T-helper 2 cell (primary cell): ENCODE results near the gene LSM14B.
"Not testable (repeated sequence)": the region's sequence is repeated elsewhere in the genome, so short reads cannot be mapped to it uniquely, and the experiment has no call there.

Source experiments
- DNase-seq, 5 experiments: peaks; one replicate each; pipeline versions ENCODE4 v3.0.0 to v3.0.0-alpha.2; 2012 to 2022
- total RNA-seq, 2 donors: gene quantifications; one replicate each; lab custom pipeline; 2026; lab: John Stamatoyannopoulos, UW

LSM14B gene
- total RNA-seq, result 40.8 to 43.4 reads per million in 2 donors

DNA sequence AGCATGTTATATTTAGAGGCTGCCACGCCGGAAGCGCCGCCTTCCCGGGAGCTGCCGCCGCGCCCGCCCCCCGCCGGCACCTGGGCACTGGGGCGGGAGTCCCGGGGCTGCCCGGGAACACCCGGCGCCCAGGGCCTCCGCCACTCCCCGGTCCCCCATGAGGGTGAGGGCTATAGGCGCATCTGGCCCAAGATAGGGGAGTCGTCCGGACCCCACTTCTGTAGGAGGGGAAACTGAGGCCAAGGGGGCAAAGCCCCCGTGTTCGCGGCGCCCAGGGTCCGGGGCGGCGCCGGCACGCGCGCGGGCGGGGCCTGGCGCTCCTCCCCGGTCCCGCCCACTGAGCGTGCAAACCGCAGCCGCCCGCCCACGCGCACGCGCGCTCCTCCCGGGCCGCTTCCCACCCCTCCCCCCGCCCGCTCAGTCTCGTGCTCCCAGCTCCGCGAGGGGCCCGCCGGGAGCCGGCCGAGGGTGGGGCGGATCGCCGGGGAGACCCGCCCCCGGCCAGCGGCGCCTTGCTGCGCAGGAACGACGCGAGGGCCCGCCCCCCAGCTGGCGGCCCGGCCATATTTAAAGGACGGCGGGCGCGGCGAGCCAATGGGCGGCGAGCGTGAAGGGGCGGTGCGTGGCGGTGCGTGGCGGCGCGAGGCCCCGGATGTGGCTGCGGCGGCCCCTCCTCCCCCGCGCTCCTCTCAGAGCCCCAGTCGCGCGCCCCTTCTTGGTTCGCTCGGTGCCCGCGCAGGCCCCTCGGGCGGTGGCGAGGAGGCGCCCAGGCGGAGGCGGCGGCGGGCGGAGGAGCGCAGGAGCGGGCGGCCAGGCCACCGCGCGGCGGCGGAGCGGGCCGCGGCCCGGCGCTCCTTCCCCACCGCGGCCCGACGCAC is at the start of gene LSM14B:
LSM14B (plus strand) TSS at position 700 of the 878 bp plus-strand sequence. CDS start 192 bp downstream, outside the sequence.
- DNase-seq, result peak; percentile 93 to 98 (median 94)

DNA sequence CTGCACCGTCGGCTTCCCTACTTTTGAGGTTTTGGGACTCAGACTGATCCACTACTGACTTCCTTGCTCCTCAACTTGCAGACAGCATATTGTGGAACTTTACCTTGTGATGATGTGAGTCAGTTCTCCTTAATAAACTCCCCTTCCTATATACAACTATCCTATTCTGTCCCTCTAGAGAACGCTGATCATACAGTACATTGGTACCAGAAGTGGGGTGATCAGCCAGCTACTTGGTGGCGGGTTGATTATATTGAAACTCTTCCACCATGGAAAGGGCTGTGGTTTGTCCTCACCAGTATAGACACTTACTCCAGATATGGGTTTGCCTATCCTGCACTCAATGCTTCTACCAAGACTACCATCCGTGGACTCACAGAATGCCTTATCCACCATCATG is 49.0 kb upstream of the LSM14B start:
- DNase-seq, result no peak

DNA sequence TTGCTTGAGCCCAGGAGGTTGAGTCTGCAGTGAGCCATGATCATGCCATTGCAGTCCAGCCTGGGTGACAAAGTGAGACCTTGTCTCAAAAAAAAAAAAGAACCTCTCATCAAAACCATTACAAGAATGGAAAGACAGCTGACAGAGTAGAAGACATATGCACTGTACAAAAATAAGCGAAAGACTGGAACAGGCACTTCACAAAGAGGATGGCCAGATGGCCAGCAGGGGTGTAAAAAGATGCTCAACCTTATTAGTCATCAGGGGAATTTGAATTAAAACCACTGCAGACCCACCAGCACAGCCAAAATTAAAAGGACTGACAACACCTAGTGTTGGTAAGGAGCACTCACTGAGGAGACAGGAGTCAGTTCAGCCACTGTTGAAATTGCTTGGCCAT is 43.1 kb upstream of the LSM14B start:
- DNase-seq, result no peak

DNA sequence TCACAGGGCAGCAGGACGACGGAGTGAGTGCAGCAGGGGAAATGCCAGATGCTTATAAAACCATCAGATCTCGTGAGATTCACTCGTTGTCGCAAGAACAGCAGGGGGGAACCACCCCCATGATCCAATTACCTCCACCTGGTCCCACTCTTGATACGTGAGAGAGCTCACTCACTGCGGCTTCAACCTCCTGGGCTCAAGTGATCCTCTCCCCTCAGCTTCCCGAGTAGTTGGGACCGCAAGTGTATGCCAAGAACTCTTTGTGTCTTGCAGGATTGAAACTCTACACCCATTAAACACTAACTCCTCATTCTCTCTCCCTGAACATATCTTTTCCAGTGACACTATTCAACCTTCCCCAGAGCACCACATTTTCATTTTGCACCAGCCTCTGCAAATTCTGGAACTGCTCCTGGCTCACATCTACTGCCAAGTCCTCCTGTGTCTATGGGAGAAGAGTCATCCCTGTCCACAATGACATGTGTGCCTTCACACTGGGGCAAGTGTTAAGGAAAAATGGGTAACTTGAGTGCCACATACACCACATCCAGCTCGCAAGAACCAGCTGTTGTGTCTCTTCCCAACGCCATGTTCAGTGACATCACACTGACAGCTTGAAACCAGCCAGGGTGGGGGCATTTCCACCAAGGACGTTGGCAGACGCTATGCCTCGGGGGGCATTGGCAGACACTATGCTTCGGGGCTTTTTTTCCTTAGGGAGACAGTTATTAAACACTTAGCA is 41.9 kb upstream of the LSM14B start:
- DNase-seq, result no peak

DNA sequence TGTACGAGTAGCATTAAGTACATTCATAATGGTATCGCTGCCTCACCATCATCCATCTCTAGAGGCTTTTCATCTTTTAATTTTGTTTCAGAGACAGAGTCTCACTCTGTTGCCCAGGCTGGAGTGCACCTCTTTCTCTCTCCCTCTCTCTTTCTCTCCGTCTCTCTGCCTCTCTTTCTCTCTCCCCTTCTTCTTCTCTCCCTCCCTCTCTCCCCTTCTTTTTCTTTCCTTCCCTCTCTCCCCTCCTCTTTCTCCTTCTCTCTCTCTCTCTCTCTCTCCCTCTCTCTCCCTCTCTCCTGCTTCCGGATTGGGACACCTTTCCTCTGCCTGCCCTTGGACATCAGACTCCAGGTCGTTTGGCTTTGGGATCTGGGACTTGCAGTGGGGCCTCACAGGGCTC is 39.0 kb upstream of the LSM14B start:
- DNase-seq, result no peak

DNA sequence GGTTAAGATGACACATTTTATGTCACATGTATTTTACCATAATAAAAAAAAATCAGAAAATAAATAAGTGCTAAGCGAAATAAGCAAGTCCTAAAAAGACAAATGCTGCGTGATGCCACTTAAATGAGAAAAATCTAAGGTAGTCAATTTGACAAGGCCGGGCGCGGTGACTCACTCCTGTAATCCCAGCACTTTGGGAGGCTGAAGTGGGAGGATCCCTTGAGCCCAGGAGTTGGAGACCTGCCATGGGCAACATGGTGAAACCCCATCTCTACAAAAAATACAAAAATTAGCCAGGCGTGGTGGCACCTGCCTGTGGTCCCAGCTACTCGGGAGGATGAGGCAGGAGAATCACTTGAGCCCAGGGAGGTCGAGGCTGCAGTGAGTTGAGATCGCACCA is 38.1 kb upstream of the LSM14B start:
- not testable (repeated sequence) for DNase-seq

DNA sequence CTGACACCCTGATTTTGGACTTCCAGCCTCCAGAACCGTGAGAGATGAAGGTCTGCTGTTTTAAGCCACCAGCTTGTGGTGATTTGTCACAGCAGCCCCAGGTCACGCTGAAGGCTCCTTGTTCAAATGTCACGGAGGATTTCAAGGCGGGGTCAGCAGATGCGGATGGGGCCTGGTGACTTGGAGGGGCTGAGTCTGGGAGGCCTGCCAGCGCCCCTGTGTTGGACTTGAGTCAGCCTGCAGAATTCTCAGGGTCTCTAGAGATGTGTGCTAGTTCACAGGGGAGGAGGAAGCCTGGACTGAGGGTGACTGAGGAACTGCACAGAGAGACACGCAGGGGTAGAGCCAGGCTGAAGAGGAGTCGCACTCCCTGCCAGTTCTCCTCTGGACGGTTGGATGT is 37.1 kb upstream of the LSM14B start:
- no peak for DNase-seq

DNA sequence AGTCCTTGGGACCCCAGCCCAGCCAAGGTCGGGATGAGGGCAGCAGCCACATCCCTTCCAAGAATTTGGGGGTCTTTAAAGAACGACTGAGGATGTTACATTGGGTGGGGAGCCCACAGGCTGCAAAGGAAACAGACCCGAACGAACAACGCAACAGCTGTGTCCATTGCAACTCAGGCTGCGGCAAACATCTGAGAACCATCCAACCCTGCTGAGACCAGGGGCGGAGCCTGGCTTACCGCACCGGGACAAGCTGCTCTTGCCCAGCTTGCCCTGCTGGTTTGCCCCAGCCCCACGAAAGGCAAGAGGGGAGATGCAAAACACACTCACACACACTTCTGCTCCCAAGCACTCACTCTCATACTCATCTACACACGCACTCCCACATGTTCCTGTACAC is 35.0 kb upstream of the LSM14B start:
- no peak for DNase-seq

DNA sequence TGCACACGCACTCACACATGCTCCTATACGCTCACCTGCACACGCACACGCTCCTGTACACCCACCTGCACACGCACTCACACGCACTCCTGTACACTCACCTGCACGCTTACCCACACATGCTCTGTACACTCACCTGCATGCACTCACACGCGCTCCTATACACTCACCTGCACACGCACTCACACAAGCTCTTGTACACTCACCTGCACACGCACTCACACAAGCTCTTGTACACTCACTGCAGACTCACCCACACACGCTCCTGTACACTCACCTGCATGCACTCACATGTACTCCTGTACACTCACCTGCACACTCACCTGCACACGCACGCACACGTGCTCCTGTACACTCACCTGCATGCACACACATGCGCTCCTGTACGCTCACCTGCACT is 34.6 kb upstream of the LSM14B start:
- no peak for DNase-seq

DNA sequence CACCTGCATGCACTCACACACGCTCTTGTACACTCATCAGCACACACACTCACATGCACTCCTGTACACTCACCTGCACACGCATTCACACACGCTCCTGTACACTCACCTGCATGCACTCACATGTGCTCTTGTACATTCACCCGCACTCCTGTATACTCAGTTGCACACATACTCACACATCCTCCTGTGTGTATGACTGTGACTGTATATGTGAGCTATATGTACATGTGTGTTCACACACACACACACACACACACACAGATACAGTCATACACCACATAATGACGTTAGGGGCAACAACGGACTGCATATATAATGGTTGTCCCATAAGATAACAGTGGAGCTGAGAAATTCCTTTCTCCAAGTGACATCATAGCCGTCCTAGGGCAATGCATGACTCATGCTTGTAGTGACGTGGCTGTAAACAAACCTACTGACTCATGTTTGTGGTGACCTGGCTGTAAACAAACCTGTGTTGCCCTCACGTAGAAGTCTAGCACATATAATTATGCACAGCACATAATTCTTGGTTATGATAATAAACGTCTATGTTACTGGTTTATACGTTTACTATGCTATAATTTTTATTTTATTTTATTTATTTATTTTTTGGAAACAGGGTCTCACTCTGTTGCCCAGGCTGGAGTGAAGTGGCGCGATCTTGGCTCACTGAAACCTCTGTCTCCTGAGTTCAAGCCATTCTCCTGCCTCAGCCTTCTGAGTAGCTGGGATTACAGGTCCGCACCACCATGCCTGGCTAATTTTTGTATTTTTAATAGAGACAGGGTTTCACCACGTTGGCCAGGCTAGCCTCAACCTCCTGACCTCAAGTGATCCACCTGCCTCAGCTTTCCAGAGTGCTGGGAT is 33.8 kb upstream of the LSM14B start:
- DNase-seq, result peak in 2 of 5 experiments; percentile 14 to 26

DNA sequence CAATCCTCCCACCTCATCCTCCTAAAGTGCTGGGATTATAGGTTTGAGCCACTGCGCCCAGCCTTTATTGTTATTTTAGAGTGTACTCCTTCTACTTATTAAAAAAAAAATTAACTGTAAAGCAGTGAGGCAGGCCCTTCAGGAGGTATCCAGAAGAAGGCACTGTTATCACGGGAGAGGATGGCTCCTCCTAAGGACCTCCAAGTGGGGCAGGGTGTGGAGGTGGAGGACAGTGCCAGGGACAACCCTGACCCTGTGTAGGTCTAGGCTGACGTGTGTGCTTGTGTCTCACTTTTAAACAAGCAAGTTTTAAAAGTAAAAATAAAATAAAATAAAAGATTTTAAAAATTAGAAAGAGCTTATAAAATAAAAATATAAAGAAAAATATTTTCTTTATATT is 32.9 kb upstream of the LSM14B start:
- no peak for DNase-seq

DNA sequence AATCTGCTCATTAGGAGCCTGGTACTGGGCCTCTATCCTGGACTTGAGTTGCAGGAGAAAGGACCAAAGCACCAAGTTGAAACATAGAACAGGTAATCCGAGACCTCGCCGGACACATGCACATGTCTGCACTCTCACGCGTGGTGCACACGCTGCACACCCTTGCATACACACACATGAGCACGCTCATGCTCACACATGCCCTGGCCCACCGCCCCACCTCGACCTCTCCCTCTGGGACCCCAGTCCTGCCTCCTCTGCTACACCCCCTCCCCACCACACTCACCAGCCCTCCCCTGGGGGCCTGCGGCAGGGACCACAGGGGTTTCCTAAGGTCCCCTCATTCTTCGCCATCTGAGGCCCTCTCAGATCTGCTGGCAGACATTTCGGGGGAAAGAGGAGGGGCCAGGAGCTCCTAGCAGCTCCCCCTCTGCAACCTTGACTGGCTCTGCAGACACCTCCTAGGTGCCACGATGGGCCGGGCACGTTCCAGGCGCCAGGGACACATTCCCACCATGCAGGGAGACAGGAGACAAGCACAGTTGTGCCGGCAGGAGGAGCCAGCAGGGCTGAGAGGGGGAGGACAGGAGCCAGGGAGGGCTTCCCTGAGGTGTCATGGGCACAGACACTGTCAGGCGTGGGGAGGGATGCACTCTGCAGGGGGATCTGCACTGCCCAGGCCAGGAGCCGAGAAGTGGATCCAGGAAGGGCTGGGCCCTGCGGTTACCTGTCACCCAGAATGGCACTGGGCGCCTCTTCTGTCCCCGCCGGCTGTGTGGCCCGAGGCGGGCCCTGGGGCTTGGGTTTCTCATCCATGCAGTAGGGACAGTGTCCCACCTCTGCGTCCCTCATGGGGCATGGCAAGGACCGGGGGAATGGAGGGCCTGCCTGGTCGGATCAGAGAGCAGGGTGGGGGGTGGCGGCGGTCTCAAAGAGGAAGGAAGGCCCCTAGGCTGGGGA is 25.6 kb upstream of the LSM14B start:
- no peak for DNase-seq

DNA sequence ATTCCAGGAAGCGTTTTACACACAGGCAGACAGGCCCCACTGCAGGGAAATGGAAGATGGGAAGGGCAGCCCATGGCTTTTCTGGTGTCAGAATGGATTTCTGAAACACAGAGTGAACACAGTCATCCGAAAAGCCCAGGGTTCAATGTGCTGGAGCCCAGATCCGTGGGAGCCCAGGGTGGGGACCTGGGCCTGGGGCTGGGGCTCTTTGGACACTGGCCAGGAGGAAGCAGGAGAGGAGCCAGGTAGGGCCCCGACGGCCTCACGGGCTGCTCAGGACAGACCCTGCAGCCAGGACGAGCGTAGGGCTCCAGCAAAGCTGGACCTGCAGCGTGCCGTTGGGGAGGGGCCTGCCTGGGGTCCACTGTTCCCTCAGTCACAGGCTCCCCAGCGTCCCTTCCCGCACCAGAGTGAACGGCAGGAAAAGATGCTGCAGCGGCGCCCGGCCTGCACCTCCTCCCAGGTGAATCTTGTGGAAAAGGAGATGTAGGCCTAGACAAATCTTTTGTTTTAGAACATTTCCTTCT is 24.3 kb upstream of the LSM14B start:
- DNase-seq, result no peak

DNA sequence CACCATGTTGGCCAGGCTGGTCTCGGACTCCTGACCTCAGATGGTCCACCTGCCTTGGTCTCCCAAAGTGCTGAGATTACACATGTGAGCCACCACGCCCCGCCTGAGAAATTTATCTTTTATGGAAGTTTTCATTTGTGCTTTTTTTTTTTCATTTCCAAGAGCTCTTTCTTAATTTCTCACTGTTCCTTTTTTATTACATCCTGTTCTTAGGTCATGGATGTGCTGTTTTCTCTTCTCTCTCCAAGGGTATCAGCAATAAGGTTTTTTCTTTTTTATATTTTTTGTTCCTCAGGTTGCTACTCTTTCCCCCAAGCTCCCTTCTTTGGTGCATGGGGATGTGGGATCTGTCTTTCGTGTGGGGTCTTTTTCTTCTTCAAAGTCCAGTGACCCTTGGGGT is 21.2 kb upstream of the LSM14B start:
- DNase-seq, result no peak

DNA sequence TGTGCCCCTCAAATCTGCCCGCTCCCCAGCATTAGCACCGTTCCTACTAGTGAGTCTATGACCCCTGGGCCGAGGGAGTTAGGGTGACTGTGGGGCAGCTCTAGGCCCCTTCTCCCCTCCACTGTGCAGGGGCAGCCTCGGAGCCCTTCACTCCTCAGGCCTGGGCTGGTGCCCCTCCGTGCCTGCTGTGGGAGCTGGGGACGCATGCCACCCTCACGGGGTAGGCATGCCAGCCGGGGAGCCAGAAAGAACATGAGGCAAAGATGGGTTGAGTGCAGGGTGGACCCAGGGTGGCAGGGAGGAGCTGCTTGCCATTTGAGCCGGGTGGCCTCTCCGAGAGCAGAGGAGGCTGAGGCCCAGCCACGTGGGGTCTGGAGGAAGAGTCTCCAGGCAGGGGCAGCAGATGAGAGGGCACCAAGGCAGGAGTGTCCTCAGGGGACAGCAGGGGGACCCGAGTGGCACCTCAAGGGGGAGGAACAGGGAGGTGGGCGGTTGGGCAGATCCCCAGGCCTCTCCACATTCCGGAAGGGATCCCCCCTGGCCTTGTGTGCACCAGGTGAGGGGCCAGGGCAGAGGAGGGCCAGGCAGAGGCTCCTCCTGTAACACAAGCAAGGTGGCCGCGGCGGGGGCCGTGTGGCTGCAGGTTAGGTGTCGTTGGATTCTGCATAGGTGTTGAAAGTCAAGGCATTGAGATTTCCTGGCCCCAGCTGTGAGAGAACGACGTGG is 18.6 kb upstream of the LSM14B start:
- no peak for DNase-seq

DNA sequence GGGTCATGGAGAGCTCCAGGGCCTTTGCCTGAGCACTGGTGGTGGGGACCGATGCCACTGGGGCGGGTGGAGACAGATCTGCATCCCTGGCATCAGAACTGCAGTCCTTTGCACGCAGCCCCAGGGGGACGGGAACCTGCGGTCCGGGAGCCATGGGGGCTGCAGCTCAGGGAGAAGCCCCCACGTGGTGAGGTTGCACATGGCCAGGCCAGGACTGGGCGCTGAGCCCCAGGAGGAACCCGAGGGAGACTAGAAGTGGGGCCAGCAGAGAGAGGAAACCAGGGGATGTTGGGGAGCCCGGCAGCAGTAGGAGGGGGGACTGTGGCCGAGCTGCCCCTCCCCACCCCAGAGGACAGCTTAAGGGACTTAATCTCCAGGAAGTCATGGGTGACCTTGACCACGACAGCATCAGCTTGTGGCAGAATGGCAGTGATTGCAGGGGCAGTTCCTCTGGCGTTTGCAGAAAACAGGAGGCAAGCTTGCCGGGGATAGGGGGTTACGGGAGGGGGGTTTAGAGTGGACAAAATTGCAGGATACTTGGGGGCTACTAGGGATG is 18.0 kb upstream of the LSM14B start:
- no peak for DNase-seq

DNA sequence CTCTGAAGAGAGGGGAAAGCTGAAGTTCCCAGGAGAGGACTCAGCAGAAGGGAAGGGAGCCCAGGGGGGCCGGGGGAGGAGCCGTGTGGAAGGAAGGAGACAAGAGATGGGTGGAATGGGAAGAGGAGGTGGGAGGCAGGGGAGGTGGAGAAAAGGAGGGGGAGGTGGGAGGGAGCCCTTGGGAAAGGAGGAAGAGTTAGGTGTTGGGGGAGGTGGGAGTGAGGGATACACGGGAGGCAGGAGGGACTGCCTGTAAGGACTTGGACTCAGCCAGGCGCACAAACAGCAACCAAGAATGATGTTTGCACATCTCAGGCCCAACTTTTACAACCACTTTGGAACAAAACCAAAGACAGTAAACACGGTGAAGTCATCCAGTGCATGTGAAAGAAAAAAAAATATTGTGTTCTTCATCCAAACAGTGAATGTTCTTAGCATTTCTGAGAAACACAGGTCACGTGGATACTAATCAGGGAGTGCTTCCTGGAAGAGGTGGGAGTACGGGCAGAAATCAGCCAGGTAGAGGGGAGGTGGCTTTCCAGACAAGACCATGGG is 17.4 kb upstream of the LSM14B start:
- DNase-seq, result no peak

DNA sequence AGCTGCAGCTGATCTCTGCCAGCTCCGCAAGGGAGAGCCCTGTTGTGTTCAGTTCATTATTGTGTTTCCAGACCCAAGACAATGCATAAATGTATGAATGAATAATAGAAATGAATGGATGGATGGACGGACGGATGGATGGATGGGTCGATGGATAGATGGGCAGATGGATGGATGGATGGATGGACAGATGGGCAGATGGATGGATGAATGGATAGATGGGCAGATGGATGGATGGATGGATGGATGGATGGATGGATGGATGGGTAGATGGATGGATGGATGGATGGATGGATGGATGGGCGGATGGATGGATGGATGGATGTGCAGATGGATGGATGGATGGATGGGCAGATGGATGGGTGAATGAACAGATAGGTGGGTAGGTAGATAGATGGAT is 16.7 kb upstream of the LSM14B start:
- no peak for DNase-seq

DNA sequence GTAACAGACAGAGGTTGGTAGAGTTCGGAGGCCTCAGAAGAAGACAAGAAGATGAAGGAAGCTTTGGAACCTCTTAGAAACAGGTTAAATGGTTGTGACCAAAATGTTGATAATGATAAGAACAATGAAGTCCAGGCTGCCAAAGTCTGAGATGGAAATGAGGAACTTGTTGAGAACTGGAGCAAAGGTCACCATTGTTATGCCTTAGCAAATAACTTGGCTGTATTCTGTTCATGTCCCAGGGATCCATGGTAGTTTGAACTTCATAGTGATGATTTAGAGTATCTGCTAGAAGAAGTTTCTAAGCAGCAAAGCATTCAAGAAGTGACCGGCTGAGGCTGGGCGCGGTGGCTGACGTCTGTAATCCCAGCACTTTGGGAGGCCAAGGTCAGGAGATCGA is 11.1 kb upstream of the LSM14B start:
- no peak for DNase-seq

DNA sequence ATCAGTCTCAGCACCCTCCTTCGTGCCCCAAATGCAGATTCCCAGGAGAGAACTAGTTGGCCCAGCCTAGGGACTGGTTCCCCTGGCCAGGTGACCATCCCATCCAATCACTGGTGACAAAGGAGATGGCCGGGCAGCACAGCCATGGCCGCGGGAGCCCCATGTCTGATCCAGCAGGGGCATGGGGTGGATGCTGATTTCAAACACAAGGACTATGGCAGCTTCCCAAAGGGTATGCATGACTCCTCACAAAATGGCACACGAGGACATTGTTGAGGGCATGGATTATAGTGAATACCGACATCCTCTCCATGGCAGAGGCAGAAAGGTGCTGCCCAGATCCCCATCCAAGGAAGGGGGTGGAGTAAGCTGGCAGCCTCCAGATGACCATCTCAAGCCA is 9.9 kb upstream of the LSM14B start:
- DNase-seq, result no peak
